OCI-LY7 (cell line): ENCODE measurements around the gene METTL25B. TPM values are rescaled to one million over a fixed set of nuclear protein-coding genes. Genes with fewer than 3 reads are reported as not detected.
A peak's percentile ranks its signal among the peaks of the same experiment; 100 is the strongest.

Source experiments
- BruUV-seq: library from RNA; stranded (reverse); fragments of 400-500 nt; replicated peaks from 2 replicates; lab custom pipeline; 2021; lab: Mats Ljungman, UMichigan
- CTCF ChIA-PET: fragments of 300-600 bp; sonication (Branson Sonifier 250); formaldehyde crosslinking; loops from one replicate; lab custom pipeline; 2022; ENCODE audit warnings: antibody characterized with exemption; ENCODE audit not compliant: unreplicated experiment; lab: Charles Lee
- POLR2A ChIA-PET: fragments of 300-600 bp; sonication (Branson Sonifier 250); formaldehyde crosslinking; loops from one replicate; lab custom pipeline; 2022; ENCODE audit warnings: antibody characterized with exemption; lab: Charles Lee
- DNase-seq: peaks from one replicate; pipeline ENCODE4 v3.0.0-alpha.2; 2015; ENCODE audit warnings: low spot score
- H2AFZ ChIP-seq: fragments of 200-600 bp; sonication (generic), shearing (Covaris generic); 2 replicates; pipeline ENCODE4 v1.6.1; 2014; ENCODE audit warnings: mild to moderate bottlenecking, antibody characterized with exemption, low read length, moderate library complexity
- H3K27ac ChIP-seq: fragments of 200-600 bp; sonication (generic); 2 replicates; pipeline ENCODE4 v1.5.1; 2014; ENCODE audit warnings: mixed run types, low read depth, mild to moderate bottlenecking, moderate library complexity, low read length, inconsistent platforms; ENCODE audit not compliant: poor library complexity, severe bottlenecking
- H3K36me3 ChIP-seq: fragments of 200-600 bp; sonication (generic); 2 replicates; pipeline ENCODE4 v1.6.1; 2014; ENCODE audit warnings: mild to moderate bottlenecking, antibody characterized with exemption, low read length, moderate library complexity, mixed read lengths; ENCODE audit not compliant: insufficient read depth
- H3K4me1 ChIP-seq: fragments of 200-600 bp; sonication (generic); 2 replicates; pipeline ENCODE4 v1.5.1; 2014; ENCODE audit warnings: mild to moderate bottlenecking, low read length; ENCODE audit not compliant: insufficient read depth, poor library complexity, severe bottlenecking
- H3K4me2 ChIP-seq: fragments of 200-600 bp; sonication (generic); 2 replicates; pipeline ENCODE4 v1.6.1; 2014; ENCODE audit warnings: mild to moderate bottlenecking, low read length
- H3K4me3 ChIP-seq: fragments of 200-600 bp; sonication (generic); 2 replicates; pipeline ENCODE4 v1.5.1; 2014; ENCODE audit warnings: mild to moderate bottlenecking, low read depth, low read length; ENCODE audit not compliant: poor library complexity, severe bottlenecking
- H3K79me2 ChIP-seq: fragments of 200-600 bp; sonication (generic); 2 replicates; pipeline ENCODE4 v1.6.1; 2016; ENCODE audit warnings: low read depth, mild to moderate bottlenecking, low read length, moderate library complexity, mixed read lengths; ENCODE audit not compliant: insufficient read depth
- H3K9me2 ChIP-seq: fragments of 200-600 bp; sonication (generic); 2 replicates; pipeline ENCODE4 v1.6.1; 2016; ENCODE audit warnings: mild to moderate bottlenecking, low read length, mixed read lengths; ENCODE audit not compliant: insufficient read depth
- H3K9me3 ChIP-seq: fragments of 200-600 bp; sonication (generic); 2 replicates; pipeline ENCODE4 v1.6.1; 2014; ENCODE audit warnings: mild to moderate bottlenecking, mixed run types, low read length, mixed read lengths
- H4K20me1 ChIP-seq: fragments of 200-600 bp; sonication (generic); 2 replicates; pipeline ENCODE4 v1.6.1; 2014; ENCODE audit warnings: mild to moderate bottlenecking, antibody characterized with exemption, low read length, moderate library complexity, mixed read lengths; ENCODE audit not compliant: insufficient read depth
- EZH2phosphoT487 ChIP-seq: fragments of 200-600 bp; sonication (generic); IDR thresholded peaks from 2 replicates; pipeline ENCODE4 v1.6.1; 2018; ENCODE audit warnings: low read depth, borderline replicate concordance, mild to moderate bottlenecking, mixed run types, antibody characterized with exemption, low read length, moderate library complexity, mixed read lengths
- intact Hi-C: fragments of 100-400 bp; cut with micrococcal nuclease; formaldehyde crosslinking; loops from one replicate; pipeline ENCODE4 v1.10.0; 2022; ENCODE audit not compliant: unreplicated experiment
- total RNA-seq, 2 experiments: library from RNA; depleted of rRNA in 1 of 2; stranded (reverse); fragments of >200 nt in 1 of 2; shearing (Covaris generic) in 1 of 2; gene quantifications; 2 replicates each; pipeline ENCODE4 v1.2.3, GENCODE V29; 2014 to 2022
- TF ChIP-seq, protein P1 (sequence below): fragments of 200-600 bp; sonication (generic); conservative IDR thresholded peaks from 2 replicates; pipeline ENCODE4 v1.5.1; 2014; ENCODE audit warnings: mild to moderate bottlenecking, antibody characterized with exemption, low read length, moderate library complexity, mixed read lengths

Gene METTL25B
- total RNA-seq, 2 experiments from 2014 or later, result 24.7 to 45.6 TPM

DNA sequence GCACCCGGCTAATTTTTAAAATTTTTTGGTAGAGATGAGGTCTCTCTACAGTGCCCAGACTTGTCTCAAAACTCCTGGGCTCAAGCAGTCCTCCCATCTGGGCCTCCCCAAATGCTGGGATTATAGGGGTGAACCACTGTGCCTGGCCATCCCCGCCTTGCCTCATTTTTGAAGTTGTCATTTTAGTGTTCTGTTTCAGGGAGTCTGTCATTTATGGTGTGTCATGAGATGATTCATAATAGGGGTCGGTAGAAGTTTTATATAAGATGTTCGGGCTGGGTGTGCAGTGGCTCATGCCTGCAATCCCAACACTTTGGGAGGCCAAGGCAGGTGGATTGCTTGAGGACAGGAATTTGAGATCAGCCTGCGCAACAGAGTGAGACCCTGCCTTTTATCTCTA, 47.5 kb downstream of the METTL25B start:
- intact Hi-C loops, result no loop called here
- no TSS peak for BruUV-seq
- peaks cover 14% of the 10 kb centered on the region for H4K20me1 ChIP-seq

GRCh38 chr1:156776942-156777341, 48.7 kb downstream of the METTL25B start:
- no peaks in the 10 kb centered on the region for H3K9me2 ChIP-seq
- H3K4me2 ChIP-seq, result no peak overlapping the region
- H3K4me1 ChIP-seq, result peaks cover 6% of the 10 kb centered on the region
- peaks cover 14% of the 10 kb centered on the region for H4K20me1 ChIP-seq
- no peak overlapping the region for H2AFZ ChIP-seq
- H3K9me3 ChIP-seq, result no peaks in the 10 kb centered on the region
- peaks cover 89% of the 10 kb centered on the region for H3K79me2 ChIP-seq
- no peak overlapping the region for H3K4me3 ChIP-seq
- BruUV-seq, result TSS peak; percentile 18
- CTCF ChIA-PET, result no interaction called here
- H3K27ac ChIP-seq, result no peak overlapping the region
- POLR2A ChIA-PET, result interaction anchor here (0.7 to 1.1 kb wide), 2 partner anchors 49 to 441 kb away, joined by 3 read pairs; partner anchors contain the start of gene METTL25B
- no peak for TF ChIP-seq EZH2phosphoT487
- TF ChIP-seq, protein P1, sequence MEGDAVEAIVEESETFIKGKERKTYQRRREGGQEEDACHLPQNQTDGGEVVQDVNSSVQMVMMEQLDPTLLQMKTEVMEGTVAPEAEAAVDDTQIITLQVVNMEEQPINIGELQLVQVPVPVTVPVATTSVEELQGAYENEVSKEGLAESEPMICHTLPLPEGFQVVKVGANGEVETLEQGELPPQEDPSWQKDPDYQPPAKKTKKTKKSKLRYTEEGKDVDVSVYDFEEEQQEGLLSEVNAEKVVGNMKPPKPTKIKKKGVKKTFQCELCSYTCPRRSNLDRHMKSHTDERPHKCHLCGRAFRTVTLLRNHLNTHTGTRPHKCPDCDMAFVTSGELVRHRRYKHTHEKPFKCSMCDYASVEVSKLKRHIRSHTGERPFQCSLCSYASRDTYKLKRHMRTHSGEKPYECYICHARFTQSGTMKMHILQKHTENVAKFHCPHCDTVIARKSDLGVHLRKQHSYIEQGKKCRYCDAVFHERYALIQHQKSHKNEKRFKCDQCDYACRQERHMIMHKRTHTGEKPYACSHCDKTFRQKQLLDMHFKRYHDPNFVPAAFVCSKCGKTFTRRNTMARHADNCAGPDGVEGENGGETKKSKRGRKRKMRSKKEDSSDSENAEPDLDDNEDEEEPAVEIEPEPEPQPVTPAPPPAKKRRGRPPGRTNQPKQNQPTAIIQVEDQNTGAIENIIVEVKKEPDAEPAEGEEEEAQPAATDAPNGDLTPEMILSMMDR, result no peak
- intact Hi-C loops, result no loop called here
- H3K36me3 ChIP-seq, result peaks cover 70% of the 10 kb centered on the region
- no peak for DNase-seq

More for the DNA sequence above, 47.5 kb downstream of the METTL25B start:
- ChIA-PET CTCF (no interaction called here), POLR2A (no interaction called here)
- H3K27ac ChIP-seq, result no peak overlapping the region
- no peak overlapping the region for H3K4me2 ChIP-seq
- H3K4me1 ChIP-seq, result peaks cover 11% of the 10 kb centered on the region
- peaks cover 68% of the 10 kb centered on the region for H3K36me3 ChIP-seq
- TF ChIP-seq, protein P1, result no peak
- TF ChIP-seq EZH2phosphoT487, result no peak
- no peak overlapping the region for H3K4me3 ChIP-seq
- no peaks in the 10 kb centered on the region for H3K9me3 ChIP-seq
- no peak overlapping the region for H2AFZ ChIP-seq
- no peak for DNase-seq
- peaks cover 89% of the 10 kb centered on the region for H3K79me2 ChIP-seq
- no peaks in the 10 kb centered on the region for H3K9me2 ChIP-seq

DNA sequence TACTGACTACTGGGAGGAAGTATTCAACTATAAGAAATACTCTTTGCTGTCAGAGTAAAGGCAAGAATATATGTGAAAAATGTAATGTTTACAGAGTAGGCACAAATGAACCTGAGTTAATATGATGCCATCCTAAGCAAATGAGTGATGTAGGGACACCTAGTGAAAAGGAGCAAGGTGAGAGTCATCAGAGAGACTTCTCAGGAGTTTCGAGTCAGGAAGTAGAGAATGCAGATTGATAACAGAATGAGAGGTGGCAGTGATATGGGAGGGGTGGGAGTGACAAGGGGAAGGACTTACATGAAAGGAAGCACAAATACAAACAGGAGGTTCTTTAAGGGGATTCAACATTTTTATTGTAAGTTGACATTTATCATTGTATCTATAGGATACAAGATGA, 49.3 kb downstream of the METTL25B start:
- H3K36me3 ChIP-seq, result peaks cover 70% of the 10 kb centered on the region
- H3K4me3 ChIP-seq, result no peak overlapping the region
- POLR2A ChIA-PET, result interaction anchor here (1.1 kb wide), 1 partner anchor 50 kb away, joined by 3 read pairs; the partner anchor contains the start of gene METTL25B
- CTCF ChIA-PET, result no interaction called here
- no TSS peak for BruUV-seq
- TF ChIP-seq, protein P1, result no peak
- no peak for TF ChIP-seq EZH2phosphoT487
- no peak for DNase-seq
- peaks cover 85% of the 10 kb centered on the region for H3K79me2 ChIP-seq
- H3K9me2 ChIP-seq, result no peaks in the 10 kb centered on the region
- no peak overlapping the region for H2AFZ ChIP-seq
- no peak overlapping the region for H3K27ac ChIP-seq
- peaks cover 6% of the 10 kb centered on the region for H3K4me1 ChIP-seq
- H4K20me1 ChIP-seq, result peaks cover 12% of the 10 kb centered on the region
- no peak overlapping the region for H3K4me2 ChIP-seq
- no peaks in the 10 kb centered on the region for H3K9me3 ChIP-seq
- intact Hi-C loops, result no loop called here
